Measurements from ENCODE around the gene EEFSEC. TPM values are rescaled to one million over a fixed set of nuclear protein-coding genes. Genes with fewer than 3 reads are reported as not detected.

The EEFSEC gene
- total RNA-seq, 1 donor from 2014 or later, result 16.2 TPM

DNA sequence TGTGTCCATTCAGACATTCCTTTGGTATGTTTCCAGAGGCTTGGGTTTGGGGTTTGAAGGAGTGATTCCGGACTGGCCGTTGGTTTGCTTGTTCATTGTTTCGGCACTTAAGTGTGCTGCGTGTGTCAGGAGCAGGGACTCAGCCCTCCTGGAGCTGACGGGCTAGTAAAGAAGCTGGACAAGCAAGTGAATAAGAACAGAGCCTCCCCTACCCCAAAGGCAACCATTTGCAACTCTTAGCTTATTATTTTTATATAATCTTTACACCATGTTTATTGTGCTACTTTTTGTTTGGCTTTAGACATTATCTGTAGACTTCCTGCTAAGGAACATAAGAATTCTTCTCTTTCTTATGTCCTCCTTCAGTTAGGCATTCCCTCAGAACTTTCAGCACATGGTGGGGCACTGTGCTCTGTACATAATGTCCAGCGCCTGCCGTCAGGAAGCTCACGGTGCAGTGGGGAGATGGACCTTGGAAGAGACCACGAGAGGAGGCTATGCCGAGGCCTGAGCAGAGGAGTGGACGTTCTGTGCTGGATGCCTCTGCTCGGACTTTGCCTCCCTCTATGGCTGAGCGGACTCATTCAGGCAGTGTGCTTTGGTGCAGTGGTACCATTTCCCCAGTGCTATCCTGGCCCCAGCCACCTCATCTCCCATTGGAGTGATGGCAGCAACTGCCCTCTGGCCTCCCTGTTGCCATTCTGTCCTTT lies 65.4 kb downstream of the EEFSEC start:
- no peak for DNase-seq (ENCODE audit: low spot score in 2 of 2)
- no peak overlapping the region for H3K4me3 ChIP-seq
- H3K27ac ChIP-seq, result no peak overlapping the region
- H3K36me3 ChIP-seq, result no peaks in the 10 kb centered on the region
- H3K4me1 ChIP-seq, result no peaks in the 10 kb centered on the region
- H3K27me3 ChIP-seq, result no peaks in the 10 kb centered on the region
- TF ChIP-seq, protein P1, sequence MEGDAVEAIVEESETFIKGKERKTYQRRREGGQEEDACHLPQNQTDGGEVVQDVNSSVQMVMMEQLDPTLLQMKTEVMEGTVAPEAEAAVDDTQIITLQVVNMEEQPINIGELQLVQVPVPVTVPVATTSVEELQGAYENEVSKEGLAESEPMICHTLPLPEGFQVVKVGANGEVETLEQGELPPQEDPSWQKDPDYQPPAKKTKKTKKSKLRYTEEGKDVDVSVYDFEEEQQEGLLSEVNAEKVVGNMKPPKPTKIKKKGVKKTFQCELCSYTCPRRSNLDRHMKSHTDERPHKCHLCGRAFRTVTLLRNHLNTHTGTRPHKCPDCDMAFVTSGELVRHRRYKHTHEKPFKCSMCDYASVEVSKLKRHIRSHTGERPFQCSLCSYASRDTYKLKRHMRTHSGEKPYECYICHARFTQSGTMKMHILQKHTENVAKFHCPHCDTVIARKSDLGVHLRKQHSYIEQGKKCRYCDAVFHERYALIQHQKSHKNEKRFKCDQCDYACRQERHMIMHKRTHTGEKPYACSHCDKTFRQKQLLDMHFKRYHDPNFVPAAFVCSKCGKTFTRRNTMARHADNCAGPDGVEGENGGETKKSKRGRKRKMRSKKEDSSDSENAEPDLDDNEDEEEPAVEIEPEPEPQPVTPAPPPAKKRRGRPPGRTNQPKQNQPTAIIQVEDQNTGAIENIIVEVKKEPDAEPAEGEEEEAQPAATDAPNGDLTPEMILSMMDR (IDR thresholded peaks at IDR 0.05), result no peak
- no peaks in the 10 kb centered on the region for H3K9me3 ChIP-seq
- intact Hi-C loops (cut with DNase I), result no loop called here

DNA sequence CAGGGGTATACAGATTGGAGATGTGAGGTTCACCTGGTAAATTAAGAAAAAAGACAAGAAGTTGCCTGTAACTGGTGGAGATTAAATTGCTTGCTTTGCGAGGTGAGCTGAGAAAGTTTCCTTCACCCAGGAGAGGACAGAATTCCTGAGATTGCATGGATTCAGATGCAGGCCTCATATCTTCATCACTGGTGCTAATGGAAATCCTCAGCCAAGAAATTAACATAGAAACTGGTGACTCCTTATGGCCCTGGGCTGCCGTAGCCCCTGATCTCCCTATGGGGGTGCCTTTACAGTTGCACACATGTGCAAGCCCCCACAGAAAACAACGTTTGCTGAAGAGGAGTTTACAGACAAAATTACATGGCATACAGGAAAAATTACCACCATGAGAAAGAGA lies 68.0 kb downstream of the EEFSEC start:
- no peak overlapping the region for H3K4me3 ChIP-seq
- DNase-seq (ENCODE audit: low spot score in 2 of 2), result no peak
- no peaks in the 10 kb centered on the region for H3K27me3 ChIP-seq
- H3K4me1 ChIP-seq, result no peaks in the 10 kb centered on the region
- H3K9me3 ChIP-seq, result no peaks in the 10 kb centered on the region
- TF ChIP-seq, protein P1 (IDR thresholded peaks at IDR 0.05), result no peak
- no peak overlapping the region for H3K27ac ChIP-seq
- intact Hi-C loops (cut with DNase I), result no loop called here
- no peaks in the 10 kb centered on the region for H3K36me3 ChIP-seq

DNA sequence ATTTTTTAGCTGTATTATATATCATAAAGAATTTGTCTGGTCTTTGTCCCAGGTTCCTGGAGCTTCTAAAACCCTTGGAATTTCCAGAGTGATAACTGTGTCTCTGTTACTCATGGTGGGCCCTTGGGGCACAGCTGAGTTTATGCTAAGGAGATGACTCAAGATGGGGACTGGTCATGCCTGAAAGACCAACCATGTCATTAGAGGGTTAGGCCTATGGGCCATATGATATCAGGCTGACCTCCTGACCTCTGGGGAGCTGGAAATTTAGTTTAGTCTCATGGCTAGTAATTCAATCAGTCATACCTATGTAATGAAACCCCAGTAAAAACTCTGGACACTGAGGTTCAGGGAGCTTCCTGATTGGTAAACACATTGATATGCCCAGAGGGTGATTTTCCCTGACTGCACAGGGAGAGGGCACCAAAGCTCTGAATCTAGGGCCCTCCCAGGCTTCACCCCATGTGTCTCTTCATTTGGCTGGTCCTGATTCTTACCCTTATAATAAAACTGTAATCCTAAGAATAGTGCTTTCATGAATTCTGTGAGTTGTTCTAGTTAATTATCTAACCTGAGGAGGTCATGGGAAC lies 69.6 kb downstream of the EEFSEC start:
- intact Hi-C loops (cut with DNase I), result no loop called here
- Histone ChIP-seq H3K27me3 (no peaks in the 10 kb centered on the region), H3K4me1 (no peaks in the 10 kb centered on the region), H3K36me3 (no peaks in the 10 kb centered on the region), H3K4me3 (no peak overlapping the region), H3K27ac (no peak overlapping the region), H3K9me3 (no peaks in the 10 kb centered on the region)
- DNase-seq (ENCODE audit: low spot score in 2 of 2), result no peak
- TF ChIP-seq, protein P1 (IDR thresholded peaks at IDR 0.05), result no peak

DNA sequence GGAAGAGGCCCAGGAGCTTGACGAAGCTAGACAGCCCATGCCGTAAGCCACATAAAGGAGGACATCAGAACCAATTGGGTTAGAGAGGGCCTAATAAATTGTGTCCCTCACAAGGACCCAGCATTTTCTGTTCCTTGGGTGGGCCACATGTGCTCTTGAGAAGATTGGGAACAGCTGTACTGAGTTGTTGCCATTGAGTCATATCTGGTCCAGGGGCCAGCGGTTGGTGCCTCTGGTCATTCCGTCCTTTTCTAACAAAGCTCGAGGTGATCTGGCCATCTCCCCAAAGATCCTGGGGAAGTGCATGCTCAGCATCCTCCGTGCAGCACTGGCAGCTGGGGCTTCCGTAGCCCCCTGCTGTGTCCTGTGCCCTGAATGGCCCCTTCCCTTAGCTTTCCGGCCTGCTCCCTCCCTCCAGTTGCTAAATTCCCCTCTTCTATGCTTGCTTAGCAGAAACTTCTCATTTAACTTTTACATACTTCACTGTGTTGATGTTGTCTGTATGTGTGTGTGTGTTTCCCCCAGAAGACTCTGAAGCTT lies 73.0 kb downstream of the EEFSEC start:
- H3K27ac ChIP-seq, result no peak overlapping the region
- intact Hi-C loops (cut with DNase I), result no loop called here

GRCh38 chr3:128226795-128227395 lies 73.6 kb downstream of the EEFSEC start:
- Histone ChIP-seq H3K9me3 (no peaks in the 10 kb centered on the region), H3K27me3 (no peaks in the 10 kb centered on the region), H3K36me3 (no peaks in the 10 kb centered on the region), H3K4me1 (peaks cover 8 to 22% of the 10 kb centered on the region in 2 donors), H3K27ac (no peak overlapping the region), H3K4me3 (no peak overlapping the region)
- no peak for DNase-seq (ENCODE audit: low spot score in 2 of 2)
- TF ChIP-seq, protein P1 (IDR thresholded peaks at IDR 0.05), result peak; percentile 22 to 49 (median 25)
- intact Hi-C loops (cut with DNase I), result no loop called here

More for the DNA sequence above, 73.0 kb downstream of the EEFSEC start:
- TF ChIP-seq, protein P1 (IDR thresholded peaks at IDR 0.05), result no peak
- Histone ChIP-seq H3K36me3 (no peaks in the 10 kb centered on the region), H3K9me3 (no peaks in the 10 kb centered on the region), H3K4me1 (peaks cover 8 to 16% of the 10 kb centered on the region in 2 donors), H3K4me3 (no peak overlapping the region), H3K27me3 (no peaks in the 10 kb centered on the region)
- no peak for DNase-seq (ENCODE audit: low spot score in 2 of 2)
